GM19467 (cell line): ENCODE data around the gene RHBDL1.

Experiments
- ATAC-seq: cut with Tn5 transposase; IDR thresholded peaks from one replicate; pipeline ENCODE4 v1.9.1; 2021; ENCODE audit warnings: mild to moderate bottlenecking, moderate library complexity; ENCODE audit not compliant: unreplicated experiment

Gene RHBDL1

DNA sequence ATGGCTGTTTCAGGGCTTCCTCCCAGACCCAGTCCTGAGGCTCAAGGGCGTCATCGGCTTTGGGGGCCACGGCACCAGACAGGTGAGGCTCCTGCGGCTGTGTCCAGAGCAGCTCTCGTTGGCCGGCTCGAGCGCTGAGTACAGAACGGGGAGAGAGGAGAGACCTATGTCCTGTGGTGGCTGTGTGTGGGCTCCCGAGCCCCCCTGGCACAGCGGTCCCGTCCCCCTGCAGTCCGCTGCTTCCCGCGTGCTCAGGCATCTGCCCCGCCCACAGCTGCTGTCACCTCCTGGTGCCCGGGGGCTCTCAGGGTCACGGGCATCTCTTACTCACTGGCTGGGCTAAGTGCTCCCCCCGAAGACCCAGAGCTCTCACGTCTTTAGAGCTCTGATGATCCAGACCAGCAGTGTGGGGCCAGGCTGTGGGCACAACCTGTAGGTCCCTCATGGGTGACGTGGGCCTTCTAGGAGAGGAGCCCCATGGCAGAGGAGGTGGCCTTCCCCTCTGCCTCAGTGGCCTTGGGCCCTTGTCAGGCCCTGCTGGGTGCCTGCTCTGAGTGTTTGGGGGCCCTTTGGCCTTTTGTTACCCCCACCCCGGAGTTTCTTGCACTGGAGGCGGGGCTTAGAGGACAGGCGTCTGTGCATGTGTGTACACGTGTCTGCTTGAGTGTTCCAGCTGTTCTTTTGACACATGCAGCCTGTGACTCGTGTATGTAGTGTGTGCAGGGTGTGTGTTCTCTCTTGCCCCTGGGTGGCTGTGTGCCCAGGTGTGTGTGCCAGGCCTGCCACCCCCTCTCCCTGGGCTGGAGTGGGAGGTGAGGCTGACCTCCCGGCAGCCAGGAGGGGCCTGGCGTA lies 22.8 kb upstream of the RHBDL1 start:
- ATAC-seq, result no peak

- no peak for ATAC-seq
These were observed 21.4 kb upstream of the RHBDL1 start for GRCh38 chr16:654034-654433.

DNA sequence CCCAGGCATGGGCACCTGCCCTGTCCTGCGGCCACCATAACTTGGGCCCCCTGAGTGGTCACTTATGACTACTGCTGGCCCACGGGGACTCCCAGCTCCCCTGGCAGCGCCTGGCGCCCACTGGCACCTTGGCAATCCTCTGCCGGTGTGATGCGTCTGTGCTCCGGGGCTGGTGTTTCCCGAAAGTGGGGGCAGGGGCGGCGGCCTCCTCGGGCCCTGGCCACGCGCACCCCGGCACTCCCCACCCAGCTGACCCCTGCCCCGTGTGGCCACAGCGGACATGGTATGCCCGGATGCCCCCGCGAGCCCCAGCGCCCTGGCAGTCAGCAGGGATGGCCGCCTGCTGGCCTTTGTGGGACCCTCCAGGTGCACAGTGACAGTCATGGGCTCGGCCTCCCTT lies 18.0 kb upstream of the RHBDL1 start:
- ATAC-seq, result no peak

DNA sequence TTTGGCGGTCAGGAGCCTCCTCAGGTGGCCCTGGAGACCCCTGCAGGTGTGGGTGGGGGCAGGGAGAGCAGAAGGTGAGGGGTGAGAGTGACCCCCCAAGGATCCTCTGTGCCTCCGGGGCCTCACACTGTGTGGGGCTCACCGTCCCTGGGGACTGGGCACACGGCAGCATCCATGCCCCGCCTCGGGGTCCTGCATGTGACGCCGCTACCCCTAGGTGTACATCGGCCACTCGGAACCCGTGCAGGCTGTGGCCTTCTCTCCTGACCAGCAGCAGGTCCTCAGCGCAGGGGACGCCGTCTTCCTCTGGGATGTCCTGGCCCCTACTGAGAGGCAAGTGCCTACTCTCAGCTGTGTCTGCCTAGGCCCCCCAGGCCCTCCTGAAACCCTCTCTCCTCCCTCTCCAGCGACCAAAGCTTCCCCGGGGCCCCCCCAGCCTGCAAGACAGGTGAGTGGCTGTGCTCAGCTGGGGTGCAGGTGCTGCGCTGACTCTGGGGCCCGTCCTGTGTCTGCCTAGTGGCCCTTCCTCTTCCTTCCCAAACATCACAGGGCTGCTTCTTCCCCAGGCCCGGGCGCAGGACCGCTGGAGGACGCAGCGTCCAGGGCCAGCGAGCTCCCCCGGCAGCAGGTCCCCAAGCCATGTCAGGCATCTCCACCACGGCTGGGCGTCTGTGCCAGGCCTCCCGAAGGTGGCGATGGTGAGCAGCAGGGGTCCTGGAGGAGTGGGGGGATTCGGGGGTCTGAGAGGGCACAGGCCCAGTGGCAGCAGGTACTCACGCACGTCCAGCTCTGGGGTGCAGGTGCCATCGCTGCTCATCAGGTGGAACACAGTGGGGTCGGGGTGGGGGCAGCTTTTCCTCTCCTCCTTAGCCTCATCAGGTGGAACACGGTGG lies 16.5 kb upstream of the RHBDL1 start:
- no peak for ATAC-seq

GRCh38 chr16:659618-660017 lies 15.9 kb upstream of the RHBDL1 start:
- ATAC-seq, result no peak

- no peak for ATAC-seq
These were observed 15.4 kb upstream of the RHBDL1 start for GRCh38 chr16:660132-660458.

- no peak for ATAC-seq
These were observed 14.8 kb upstream of the RHBDL1 start for GRCh38 chr16:660459-661183.

- no peak for ATAC-seq
These were observed 14.2 kb upstream of the RHBDL1 start for GRCh38 chr16:661184-661821.

DNA sequence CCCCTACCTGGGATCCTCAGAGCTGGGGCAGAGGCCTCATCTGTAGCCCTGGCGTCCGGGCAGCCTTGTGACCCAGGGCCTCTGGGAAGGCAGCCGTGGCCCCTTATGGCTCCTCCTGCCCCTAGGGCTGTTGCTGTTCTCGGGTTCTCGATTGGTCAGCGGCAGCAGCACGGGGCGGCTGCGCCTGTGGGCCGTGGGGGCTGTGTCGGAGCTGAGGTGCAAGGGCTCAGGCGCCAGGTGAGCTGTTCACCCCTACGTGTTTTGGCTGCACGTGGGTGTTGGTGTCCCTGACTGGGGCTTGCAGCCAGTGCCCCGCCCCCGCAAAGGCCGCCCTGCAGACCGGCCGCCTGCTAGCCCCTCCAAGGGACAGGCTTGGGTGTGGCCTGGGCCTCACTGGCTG lies 13.4 kb upstream of the RHBDL1 start:
- no peak for ATAC-seq

DNA sequence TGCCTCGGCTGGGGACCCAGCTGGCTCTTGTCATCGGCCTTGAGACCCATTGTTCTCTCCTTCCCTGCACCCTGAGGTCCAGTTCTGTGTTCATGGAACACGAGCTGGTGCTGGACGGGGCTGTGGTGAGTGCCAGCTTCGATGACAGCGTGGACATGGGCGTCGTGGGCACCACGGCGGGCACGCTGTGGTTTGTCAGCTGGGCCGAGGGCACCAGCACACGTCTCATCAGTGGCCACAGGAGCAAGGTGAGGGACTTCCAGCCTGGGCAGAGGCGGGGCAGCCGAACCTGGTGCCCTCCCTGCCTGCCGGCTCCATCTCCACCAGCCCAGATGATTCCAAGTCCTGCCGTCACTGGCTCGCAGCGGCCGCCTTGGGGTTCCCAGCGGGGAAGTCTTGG lies 12.9 kb upstream of the RHBDL1 start:
- no peak for ATAC-seq

GRCh38 chr16:666572-666971 lies 8.9 kb upstream of the RHBDL1 start:
- ATAC-seq, result no peak

DNA sequence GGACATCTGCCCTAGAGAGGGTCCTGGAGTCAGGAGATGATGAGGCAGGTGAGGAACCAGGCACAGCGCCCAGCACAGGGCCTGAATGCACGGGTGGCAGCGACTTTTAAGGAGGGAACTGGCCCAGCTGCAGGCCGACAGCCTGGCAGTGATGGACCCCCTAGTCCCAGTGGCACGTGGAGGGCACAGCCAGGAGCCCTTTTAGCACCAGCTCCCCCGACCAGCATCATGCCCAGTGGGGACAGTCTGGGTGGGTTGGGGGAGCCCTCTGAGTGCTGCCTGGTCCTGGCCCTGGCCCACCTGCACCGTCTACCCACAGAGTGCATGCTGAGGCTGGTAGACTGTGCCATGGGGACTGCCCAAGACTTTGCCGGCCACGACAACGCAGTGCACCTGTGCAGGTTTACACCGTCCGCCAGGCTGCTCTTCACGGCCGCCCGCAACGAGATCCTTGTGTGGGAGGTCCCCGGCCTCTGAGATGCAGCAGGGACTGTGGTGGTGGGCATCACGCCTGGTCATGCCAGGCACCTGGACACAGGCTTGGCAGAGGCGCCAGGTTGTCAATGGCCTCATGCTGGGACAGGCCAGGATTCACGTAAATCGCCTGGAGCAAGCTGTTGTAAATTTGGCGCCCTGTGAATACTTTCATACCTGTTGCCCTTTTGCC lies 8.2 kb upstream of the RHBDL1 start:
- ATAC-seq, result no peak

DNA sequence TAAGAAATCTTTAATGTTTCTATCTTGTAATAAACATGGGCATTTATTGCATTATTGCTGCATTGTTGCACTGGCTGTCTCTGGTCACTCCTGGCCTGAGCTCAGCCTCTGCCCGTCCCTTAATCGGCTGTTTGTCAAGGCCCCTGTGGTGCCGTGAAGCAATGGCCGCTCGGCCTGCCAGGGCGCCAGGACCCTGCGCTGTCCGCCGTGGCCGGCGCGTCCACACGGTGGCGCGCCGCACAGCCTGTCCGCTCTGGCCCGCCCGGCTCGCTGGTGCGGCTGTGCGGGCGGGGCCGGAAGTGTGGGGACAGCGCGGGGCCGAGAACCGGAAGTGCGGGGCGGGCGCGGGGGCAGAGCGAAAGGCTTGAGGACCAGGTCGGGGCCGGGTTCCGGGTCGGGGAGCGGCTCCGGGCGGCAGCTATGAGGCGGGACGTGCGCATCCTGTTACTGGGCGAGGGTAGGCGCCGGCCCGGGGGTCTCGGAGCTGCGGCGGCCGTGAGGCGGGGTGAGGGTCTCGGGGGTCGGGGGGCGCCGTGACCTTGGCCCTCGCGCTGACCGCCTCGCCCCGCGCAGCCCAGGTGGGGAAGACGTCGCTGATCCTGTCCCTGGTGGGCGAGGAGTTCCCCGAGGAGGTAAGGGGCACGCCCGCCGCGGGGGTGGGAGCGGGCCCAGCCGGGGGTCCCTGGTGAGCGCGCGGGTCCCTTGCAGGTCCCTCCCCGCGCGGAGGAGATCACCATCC lies 7.5 kb upstream of the RHBDL1 start, which contains the start of gene RHOT2:
Gene RHOT2 (plus strand): TSS at position 353 of the 739 bp plus-strand sequence. CDS start 68 bp downstream, at position 421.
- ATAC-seq, result peak; percentile 79

DNA sequence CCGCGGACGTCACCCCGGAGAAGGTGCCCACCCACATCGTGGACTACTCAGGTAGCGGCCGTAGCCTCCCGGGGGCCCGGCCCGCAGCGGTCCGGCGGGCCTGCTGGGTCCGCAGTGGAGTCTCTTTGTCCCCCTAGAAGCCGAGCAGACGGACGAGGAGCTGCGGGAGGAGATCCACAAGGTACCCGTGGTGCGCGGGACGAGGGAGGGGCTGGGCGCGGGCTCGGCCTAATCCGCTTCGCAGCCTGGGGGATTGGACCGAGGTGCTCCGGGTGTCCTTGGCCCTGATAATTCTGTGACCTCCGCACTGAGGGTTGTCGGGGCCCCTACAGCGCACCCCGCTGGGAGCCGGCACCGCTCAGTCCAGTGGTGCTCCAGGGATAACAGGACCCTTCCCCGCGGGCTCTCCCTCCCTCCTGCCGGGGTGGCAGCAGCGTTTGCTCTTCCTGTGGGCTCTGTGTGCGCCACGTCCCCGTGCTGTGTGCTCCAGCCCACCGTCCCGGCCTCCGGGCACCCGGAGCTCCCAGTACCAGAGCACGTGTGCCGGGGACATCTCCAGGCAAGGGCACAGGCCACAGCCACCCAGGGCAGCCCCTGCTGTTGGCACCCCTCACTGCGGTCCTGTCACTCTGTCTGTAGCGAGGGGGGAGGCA lies 6.8 kb upstream of the RHBDL1 start:
- peak; percentile 2 for ATAC-seq

GRCh38 chr16:669666-670065 lies 5.8 kb upstream of the RHBDL1 start:
- ATAC-seq, result no peak

DNA sequence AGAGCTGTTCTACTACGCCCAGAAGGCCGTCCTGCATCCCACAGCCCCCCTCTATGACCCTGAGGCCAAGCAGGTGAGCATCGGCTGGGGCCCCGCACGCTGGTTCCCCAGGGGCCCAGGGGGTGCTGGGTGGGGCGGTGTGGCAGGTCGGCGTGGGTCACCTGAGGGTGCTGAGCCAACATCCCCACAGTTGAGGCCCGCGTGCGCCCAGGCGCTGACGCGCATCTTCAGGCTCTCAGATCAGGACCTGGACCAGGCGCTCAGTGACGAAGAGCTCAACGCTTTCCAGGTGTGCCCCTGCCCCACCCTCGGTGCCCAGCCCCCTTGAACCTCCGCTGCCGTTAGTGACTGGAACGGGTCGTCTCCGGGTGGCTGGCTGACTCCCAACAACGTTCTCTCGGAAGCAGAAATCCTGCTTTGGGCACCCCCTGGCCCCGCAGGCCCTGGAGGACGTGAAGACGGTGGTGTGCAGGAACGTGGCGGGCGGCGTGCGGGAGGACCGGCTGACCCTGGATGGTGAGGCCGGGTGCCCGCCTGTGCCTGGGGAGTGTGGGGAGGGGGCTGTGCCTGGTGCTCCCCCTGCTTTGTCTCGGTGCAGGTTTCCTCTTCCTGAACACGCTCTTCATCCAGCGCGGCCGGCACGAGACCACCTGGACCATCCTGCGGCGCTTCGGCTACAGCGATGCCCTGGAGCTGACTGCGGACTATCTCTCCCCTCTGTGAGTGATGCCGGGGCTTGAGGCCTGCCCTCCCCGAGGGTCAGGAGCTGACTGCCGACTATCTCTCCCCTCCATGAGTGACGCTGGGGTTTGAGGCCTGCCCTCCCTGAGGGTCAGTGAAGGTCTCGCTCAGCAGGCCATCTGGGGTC lies 4.8 kb upstream of the RHBDL1 start:
- ATAC-seq, result no peak

DNA sequence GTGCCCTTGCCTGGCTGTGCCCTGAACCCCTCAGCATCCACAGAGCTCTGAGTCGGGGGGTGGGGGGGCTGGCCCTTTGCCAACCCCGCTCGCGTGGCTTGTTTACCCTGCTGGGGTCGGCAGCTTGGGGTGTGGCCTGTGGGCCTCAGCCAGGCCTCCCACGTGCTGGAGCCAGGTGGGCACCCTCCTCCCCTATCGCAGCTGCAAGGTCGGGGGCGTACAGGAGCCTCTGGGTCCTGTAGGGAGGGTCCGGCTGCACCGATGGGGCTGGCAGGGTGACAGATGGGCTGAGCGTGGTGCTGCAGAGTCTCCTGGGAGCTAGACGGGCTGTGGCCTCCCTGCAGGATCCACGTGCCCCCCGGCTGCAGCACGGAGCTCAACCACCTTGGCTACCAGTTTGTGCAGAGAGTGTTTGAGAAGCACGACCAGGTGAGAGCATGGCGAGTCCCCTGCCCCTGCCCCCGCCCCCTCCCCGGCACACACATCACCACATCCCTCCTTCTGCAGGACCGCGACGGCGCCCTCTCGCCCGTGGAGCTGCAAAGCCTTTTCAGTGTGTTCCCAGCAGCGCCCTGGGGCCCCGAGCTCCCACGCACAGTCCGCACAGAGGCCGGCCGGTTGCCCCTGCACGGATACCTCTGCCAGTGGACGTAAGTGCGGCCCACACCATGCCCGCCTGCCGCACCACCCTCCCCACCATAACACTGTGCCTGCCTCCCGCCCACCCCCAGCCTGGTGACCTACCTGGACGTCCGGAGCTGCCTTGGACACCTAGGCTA lies 3.9 kb upstream of the RHBDL1 start:
- ATAC-seq, result no peak
